Islet of Langerhans (tissue), 1 donor: Measurements from ENCODE around the gene ANO9.

Source experiments
- FAIRE-seq: peaks from one replicate; lab custom pipeline; 2011; peaks lifted over from hg19 to GRCh38; lab: Jason Lieb, UNC

ANO9 gene

DNA sequence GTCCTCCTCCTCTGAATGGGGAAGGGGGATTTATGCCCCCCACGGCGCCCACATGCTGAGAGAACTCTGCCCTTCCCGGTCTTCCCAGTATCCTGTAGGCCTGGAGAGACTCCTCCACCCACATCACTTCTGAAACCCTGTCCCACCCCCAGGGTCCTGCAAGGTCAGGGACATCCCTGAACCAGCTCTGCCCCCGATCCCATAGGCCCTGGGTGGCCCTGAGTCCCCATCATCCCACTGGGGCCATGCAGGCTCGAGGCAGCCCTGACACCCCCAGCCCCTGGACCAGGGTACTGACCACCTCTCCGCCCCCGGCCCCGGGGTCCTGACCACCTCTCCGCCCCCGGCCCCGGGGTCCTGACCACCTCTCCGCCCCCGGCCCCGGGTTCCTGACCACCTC, 60.8 kb downstream of the ANO9 start:
- FAIRE-seq = no peak

DNA sequence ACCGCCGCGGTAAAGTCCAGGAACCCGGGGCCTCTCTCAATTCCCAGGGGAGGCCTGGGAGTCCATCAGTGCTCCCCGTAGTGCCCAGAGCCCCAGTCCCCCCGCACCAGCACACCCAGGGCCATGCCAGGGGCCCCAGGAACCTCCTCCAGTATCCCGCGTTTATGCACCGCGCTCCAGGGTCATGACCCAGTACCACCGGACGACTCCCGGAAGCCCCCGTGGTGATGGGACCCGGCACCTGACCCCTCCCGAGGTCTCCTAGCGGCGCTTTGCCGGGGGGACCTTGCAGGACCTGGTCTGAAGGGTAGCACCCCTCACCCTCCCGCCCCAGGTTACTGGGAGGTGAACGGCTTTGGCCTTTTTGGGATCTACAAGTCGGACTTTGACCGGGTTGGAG, 61.3 kb downstream of the ANO9 start:
- no peak for FAIRE-seq

DNA sequence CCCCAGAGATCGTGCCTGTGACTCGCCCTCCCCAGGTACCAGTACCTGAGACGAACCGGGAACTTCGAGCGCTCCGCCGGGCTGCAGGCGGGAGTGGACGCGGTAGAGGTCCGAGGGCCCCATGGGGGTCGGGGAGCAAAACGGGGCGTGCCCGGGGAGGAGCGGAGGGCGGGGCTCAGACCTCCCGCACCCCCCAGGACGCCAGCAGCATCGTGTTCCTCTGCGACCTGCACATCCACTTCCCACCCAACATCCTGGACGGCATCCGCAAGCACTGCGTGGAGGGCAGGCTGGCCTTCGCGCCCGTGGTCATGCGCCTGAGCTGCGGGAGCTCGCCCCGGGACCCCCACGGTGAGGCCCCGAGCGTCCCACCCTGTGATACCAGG, 61.7 kb downstream of the ANO9 start:
- FAIRE-seq = no peak

DNA sequence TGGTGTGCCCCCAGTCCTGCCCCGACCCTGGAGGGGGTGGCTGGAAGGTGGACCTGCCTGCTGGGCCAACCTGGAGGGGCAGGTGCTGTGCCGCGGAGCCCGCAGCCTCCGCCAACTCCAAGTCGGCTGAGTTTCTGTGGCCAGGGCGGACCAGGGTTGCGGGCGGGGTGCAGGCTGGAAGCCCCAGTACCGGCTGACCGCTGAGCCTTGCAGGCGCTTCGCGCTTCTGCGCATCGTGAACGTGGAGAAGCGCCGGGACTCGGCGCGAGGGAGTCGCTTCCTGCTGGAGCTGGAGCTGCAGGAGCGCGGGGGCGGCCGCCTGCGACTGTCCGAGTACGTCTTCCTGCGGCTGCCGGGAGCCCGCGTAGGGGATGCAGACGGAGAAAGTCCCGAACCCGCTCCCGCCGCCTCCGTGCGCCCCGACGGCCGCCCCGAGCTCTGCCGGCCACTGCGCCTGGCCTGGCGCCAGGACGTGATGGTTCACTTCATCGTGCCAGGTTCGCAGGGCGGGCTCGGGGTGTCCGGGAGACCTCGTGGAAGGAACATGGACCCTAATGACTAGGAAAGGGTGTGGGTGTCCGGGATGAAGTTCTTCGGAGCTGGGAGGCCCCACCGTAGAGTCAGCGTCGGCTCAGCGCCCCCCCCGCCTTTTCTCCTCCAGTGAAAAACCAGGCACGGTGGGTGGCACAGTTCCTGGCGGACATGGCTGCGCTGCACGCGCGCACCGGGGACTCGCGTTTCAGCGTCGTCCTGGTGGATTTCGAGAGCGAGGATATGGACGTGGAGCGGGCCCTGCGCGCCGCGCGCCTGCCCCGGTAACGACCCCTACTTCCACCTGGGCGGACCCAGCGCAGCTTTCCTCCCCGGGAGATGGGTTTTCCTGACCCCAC, 62.4 kb downstream of the ANO9 start:
- FAIRE-seq = no peak

DNA sequence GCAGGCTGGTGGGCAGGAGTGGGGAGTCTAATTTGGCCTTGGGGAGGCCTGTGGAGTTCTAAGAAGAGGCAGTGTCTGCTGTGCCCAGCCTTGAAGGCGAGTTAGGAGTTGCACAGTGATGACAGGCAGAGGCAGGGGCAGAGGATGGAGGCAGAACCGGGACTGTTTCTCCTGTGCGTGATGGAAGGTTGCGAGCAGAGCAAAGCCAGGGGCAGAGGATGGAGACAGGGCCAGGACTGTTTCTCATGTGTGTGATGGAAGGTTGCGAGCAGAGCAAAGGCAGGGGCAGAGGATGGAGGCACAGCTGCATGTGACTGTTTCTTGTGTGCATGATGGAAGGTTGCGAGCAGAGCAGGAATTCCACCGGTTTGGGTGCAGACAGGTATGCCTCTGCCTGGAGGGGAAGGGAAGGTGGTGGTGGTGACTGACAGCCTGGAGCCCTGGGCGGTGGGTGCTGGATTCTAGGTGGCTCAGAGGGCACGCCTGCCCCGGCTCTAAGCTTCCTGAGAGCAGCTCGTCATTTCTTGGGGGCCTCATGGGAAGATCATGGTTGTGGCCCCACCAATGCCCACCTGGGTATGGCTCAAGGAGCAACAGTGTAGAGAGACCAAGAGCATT, 63.8 kb downstream of the ANO9 start:
- FAIRE-seq = no peak

DNA sequence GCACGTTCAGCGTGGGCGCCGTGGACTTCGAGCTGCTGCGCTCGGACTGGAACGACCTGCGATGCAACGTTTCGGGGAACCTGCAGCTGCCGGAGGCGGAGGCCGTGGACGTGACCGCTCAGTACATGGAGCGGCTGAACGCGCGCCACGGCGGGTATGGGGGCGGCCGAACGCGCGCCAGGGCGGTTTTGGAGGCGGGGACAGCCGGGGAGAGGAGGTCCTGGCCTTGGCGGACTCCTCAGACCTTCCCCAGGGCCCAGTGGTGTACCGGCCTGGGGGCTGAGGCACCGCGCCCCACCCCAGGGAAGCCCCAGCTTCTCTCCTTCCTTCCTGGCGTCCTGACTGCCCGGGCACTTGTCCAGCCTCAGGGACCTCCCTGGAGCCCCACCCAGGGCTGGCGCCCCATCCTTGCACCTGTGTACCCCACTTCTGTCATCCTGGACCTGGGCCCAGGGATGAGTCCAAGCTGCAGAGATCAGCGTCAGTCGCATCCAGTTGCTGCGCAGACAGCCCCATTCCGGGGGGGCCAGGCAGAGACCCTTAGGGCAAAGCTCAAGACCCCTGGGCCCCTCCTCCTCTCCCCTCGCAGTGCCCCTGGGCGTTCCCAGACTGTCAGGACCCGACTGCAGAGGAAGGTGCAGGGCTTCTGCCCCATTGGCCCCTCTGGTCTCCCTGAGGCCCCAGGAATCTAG, 64.5 kb downstream of the ANO9 start:
- FAIRE-seq = no peak

DNA sequence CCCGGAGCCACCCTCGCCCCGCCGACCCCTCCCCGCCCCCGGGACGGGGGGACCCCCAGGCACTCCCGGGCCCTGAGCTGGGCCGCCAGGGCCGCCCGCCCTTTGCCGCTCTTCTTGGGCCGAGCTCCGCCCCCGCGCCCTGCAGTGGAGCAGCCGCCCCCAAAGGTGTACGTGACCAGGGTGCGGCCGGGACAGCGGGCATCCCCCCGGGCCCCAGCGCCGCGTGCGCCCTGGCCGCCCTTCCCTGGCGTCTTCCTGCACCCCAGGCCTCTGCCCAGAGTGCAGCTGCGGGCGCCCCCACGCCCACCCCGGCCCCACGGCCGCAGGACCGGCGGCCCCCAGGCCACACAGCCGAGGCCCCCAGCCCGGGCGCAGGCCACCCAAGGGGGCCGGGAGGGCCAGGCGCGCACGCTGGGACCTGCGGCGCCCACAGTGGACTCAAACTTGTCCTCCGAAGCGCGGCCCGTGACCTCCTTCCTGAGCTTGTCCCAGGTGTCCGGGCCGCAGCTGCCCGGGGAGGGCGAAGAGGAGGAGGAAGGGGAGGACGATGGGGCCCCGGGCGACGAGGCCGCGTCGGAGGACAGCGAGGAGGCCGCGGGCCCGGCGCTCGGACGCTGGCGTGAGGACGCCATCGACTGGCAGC, 65.2 kb downstream of the ANO9 start:
- no peak for FAIRE-seq

DNA sequence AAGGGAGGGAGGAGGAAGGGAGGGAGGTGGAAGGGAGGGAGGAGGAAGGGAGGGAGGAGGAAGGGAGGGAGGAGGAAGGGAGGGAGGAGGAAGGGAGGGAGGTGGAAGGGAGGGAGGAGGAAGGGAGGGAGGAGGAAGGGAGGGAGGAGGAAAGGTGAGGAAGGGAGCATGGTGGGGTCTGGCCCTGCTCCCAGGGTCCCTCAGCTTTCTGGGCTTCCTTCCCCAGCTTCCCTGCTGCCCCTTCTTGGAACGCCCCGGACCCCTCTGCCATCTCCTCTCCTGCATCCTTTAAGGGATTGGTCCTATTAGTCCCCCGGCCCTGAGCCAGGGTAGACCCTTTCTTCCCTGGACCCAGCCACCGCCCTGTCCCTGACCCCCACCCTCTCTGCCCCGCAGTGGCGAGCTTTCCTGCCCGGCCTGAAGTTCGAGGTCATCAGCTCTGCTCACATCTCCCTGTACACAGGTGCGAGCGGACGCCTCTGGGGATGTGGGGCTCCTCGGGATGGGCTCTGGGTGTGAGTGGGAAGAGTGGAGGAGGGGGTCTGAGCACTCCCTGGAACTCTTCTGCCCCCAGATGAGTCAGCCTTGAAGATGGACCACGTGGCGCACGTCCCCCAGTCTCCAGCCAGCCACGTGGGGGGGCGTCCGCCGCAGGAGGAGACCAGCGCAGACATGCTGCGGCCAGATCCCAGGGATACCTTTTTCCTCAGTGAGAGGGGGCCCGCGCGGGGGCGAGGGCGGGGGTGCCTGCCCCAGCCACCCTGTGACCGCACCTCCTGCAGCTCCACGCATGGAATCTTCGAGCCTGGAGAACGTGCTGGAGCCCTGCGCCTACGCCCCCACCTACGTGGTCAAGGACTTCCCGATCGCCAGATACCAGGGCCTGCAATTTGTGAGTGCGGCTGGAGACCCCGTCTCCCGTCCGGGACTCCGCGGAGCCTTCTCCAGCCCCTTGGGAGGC, 66.5 kb downstream of the ANO9 start:
- FAIRE-seq = no peak

DNA sequence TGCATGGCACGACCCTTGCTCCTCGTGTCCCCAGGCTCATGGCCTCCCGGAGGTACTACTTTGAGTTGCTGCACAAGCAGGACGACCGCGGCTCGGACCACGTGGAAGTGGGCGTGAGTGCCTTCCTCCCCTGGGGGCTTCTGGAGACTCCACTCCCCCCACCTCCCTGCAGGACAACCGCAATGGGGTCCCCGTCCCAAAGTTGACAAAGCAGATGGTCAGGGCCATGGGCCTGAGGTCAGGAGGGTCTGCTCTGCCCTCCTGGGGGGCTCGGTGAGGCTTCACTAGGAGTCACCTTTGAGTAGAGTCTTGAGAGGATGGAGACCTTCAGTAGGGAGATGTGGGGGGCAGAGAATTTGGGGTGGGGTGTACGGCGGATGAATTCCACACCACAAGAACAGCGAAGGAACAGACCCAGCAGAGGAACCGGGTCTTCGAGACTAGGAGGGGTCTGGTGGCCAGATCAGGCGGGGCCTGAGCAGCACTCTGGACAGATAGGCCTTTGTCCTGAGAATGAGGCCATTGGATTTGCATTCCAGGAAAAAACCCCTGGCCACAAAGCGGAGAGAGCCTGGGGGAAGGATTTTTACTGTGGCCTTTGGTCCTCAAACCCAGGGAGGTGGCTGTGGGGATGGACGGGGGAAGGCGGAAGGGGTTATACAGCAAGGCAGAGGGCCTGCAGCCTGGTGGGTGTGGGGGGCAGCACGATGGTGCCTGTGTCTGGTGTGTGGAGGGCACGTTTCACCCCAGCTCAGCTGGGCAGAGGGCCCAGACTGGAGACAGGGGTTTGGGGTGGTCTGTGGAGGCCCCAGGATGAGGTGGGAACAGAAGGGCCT, 67.9 kb downstream of the ANO9 start:
- no peak for FAIRE-seq

DNA sequence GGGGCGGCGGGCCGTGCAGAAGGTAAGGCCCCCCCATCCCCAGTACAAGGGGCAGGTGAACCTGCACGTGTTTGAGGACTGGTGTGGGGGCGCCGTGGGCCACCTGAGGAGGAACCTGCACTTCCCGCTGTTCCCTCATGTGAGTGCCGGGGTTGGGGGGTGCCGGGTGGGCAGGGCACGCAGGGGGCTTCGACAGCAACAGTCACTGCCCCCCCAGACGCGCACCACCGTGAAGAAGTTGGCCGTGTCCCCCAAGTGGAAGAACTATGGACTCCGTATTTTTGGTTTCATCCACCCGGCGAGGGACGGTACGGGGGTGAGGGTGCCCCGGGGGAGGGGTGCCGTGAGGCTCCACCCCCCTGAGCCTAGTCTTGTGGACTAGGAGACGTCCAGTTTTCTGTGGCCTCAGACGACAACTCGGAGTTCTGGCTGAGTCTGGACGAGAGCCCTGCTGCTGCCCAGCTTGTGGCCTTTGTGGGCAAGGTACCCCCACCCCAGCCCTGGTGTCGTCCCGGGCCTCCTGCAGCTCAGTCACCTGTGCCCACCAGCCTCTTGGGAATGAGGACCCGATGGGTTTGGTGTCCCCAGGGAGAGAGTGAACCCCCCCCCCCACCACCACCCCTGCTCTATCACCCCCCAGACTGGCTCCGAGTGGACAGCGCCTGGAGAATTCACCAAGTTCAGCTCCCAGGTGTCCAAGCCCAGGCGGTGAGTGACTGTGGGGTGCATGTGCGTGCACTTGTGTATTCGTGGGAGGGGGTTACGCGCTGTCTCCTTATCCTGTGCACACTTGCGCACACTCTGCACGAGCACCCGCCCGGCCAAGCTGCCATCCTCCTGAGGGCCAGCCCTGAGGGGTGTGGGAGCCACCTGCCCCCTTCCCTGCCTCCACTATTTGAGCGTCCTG, 68.7 kb downstream of the ANO9 start:
- no peak for FAIRE-seq

DNA sequence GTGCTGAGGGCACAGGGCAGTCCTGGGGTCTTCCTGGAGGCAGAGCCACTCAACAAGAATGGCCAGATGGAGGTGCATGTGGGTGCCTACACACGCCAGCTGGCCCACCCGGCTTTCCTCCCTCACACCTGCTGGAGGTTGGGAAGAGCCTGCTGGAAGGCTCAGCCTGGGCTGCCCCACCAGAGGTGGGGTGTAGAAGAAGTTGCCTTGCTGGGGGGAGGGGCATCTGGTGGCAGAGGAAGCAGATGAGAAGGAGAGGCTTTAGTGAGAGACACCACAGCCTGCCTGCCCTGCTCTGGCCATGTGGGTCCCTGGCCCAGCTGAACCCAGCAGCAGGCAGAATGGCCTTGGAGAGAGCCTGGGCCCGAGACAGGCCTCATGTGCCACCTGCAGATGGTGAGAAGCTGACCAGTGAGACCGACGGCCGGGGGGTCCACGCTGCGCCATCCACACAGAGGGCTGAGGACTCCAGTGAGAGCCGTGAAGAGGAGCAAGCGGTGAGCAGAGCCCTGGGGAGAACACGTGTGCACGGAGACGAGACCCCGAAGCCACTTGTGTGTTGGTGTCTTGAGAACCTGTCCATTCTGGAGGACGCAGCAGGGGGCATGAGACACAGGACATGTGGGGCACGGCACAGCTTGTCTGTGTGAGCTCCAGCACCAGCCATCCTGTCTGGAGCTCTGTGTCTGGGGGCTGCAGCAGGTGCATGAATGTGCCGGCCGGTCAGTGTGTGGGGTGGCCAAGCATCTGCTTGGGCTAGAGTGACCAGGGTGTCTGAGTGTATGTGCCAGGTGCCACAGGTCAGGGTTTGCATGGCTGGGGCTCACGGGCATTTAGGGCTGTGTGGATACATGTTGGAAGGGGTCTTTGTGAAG, 69.9 kb downstream of the ANO9 start:
- FAIRE-seq = no peak

DNA sequence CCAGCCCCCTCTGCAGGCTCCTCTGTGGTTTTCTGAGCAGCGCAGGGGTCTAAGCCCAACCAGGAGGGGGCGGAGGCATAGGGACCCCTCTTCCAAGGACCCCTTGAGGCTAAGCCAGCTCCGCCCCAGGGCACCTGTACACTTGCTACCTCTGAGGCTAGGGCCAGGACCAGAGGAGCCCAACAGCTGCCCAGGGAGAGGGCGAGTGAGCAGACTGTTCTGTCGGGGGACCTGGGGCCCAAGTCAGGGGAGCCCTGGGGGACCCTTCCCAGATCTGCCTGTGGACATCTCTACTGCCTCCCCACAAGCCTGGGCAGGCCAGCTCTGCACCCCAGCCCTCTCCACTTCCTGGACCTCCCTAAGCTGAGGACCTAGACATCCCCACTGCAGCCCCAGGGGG, 70.8 kb downstream of the ANO9 start:
- FAIRE-seq = no peak

DNA sequence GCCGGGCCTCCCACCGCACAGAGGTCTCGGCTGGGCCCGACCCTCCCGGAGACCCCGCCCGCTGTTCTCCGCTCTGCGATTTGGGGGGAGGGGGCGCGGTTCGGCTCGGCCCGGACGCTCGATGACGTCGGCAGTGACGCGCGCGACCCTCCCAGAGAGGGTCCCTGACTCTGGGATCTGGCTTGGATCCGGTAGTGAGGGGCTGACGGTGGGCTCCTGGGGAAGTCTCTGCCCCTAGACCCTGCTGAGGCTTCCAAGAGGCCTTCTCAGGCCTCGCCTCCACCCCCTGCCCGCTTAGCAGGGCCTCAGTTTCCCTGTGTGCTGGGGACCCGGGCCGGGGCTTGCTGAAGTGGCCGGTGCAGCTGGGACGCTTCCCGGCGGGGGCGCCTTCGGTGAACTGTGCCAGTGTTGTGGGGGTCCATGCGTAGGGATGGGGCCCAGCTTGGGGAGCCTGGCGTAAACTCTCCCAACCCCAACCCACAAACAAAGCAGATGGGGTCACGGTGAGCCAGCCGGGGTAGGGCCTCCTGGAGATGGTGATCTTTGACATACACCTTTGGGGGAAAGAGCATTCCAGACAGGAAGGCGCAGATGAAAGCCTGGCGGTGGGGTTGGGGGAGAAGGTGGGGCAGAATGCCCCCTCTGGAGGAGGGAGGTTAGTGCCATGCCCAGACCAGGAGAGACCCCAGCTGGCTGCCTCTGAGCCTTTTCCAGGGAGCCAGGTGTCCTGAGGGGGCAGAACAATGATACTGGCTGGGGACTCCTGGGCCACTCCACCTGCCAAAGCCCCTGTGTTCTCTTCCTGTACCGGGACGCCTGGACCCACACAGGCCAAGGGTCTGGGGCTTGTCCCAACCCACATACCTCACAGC, 71.5 kb downstream of the ANO9 start:
- no peak for FAIRE-seq

DNA sequence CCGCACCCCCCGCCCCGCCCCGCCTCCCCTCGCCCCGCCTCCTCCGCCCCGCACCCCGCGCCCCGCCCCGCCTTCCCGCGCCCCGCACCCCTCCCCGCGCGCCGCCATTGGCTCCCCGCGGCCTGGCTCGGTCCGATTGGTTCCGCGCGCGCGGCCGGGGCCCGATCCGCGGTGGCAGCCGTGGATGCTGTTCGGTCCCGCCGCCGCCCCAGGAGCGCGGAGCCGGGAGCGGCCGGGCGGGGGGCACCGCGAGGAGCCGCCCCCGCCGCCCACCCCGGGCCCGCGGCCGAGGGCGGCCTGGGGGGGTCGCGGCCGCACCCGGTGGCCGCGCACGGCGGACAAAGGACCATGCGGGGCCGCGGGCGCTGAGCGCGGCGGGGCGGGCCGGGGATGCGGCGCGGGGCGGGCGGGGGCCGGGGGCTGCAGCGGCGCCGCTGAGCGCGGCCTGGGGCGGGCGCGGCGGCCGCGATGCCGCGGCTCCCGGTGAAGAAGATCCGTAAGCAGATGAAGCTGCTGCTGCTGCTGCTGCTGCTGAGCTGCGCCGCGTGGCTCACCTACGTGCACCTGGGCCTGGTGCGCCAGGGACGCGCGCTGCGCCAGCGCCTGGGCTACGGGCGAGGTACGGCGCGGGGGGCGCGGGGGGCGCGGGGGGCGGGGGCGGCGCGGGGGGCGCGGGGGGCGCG, 72.3 kb downstream of the ANO9 start, which contains the start of gene B4GALNT4:
Gene B4GALNT4 (plus strand): TSS at position 164 of the 683 bp plus-strand sequence. CDS start 305 bp downstream, at position 469.
- FAIRE-seq = no peak

DNA sequence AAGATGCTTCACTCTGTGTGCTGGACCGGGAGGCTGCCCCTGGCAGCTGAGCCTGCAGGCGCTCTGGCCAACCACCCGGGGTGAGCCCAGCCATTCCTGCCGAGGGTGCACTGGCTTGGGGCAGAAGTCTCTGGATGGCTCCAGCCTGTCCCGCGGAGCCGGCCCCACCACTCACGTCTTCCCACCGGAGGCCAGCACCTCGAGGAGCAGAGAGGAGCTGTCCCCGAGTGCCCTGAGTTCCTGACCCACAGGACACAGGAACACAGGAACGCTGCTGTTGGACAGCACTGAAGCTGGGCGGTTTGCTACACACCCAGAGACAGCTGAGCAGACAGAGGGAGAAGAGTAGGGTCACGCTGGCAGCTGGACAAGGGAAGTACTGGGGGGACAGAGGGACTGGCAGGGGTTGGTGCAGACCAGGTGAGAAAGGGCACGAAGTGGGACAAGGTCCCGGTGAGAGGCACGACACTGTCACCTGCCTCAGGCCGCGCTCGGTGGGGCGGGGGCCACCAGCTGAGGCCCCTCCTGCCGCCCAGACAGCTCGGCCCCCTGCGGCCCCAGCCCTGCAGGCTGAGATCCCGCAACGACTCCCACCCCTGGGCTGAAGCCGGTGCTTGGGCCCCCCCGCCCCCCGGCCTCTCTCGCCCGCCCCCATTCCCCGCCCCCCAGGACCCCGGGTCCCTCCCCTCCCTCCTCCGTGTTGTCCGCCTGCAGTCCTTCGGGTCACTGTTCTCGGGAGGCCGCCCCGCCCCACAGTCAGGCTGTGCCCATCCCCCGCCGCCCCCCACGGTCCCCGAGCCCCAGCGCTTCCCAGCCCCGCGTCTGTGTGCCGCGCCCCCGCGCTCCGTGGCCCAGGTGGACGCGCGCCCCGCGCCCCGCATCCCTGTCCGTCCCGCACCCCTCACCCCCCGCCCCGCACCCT, 73.1 kb downstream of the ANO9 start:
- no peak for FAIRE-seq

DNA sequence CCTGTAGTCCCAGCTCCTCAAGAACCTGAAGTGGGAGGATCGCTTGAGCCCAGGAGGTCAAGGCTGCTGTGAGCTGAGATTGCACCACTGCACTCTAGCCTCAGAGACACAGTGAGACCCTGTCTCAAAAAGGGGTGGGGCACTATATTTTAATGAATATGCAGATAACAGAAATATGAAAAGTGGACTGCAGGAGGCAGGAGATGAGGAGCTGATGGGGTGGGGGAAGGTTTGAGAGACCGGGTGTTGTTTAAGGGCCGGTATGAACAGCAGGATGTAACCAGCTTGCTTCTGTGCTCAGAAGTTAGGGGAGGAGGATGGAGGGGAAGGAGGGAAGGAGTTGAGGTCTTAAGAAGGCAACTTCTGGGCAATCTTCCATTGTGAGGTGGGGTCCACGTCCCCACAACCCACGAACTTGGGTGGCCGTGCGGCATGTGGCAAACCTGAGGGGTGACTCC, 73.8 kb downstream of the ANO9 start:
- FAIRE-seq = no peak
